Left lobe of liver (tissue), 2 donors: ENCODE measurements around the gene DICER1. TPM values are rescaled to one million over a fixed set of nuclear protein-coding genes. Genes with fewer than 3 reads are reported as not detected.
A peak's percentile ranks its signal among the peaks of the same experiment; 100 is the strongest.

Source experiments
- ATAC-seq: fragments of 200-7000 bp; cut with Tn5 transposase; one replicate; pipeline ENCODE4 v1.9.1; 2020; ENCODE audit warnings: mild to moderate bottlenecking, moderate library complexity
- DNase-seq: peaks from one replicate; pipeline ENCODE4 v3.0.0-alpha.2; 2020; ENCODE audit warnings: low spot score
- total RNA-seq: library from RNA; stranded (reverse); gene quantifications from one replicate; pipeline ENCODE4 v1.2.1, GENCODE V29; 2021
- donor health status: DM: no; HTN: no; CAD: no; lungs with moderate emphysema.
- donor health status: DM: no; HTN: yes; CAD: no.

The DICER1 gene
- total RNA-seq, 1 donor from 2014 or later: 35.2 TPM

DNA sequence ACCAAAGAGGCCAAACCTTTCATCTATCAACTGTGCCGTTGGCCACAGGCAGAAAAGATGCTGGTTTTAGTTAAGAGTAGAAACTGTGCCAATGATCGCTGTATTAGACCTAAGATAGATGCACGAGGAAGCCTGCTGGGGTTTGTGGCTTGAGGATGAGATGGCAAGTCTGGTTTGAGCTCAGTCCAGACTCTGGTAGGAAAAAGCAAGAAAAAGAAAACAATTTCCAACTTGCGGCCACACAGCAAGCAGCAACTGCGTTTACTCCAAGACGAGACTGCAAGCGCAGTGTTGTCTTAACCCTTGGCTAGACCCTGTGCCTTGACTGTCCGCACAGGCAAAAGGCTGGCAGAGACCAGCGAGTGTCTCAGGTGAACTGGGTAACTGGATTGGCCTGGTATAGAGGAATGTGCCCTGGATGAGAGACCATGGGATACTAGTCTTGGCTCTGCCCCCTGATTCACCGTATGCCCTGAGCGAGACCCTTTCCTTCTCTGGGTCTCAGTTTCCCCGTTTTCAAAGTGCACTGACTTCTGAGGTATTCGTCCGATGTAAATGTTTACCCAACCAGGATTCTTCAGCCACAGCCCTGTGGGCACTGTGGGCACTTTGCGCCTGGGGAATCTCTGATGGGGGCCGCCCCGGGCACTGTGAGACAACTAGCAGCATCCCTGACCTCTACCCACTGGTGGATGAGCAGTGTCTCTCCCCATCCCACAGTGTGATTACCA, 113.4 kb downstream of the DICER1 start:
- peak; percentile 23 for DNase-seq
- no peak for ATAC-seq

DNA sequence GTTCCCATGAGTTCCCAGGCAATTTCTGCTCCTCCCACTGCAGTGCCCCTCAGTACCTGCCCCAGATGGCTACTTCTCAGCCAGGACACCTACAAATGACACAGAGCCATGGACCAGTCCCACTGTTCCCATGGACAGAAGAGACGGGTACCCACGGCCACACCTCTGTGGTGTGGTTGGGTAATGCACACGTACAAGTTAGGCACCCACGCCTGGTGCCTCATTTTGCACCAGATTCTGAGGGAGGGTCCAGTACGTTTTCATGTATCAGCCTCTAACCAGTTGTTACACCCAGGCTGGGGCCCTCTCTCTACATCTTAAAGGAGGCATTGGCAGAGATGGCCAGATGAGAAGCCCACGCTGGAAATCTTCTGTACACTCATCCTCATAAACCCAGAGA, 114.0 kb downstream of the DICER1 start:
- ATAC-seq (no peak), DNase-seq (peak; percentile 16)

DNA sequence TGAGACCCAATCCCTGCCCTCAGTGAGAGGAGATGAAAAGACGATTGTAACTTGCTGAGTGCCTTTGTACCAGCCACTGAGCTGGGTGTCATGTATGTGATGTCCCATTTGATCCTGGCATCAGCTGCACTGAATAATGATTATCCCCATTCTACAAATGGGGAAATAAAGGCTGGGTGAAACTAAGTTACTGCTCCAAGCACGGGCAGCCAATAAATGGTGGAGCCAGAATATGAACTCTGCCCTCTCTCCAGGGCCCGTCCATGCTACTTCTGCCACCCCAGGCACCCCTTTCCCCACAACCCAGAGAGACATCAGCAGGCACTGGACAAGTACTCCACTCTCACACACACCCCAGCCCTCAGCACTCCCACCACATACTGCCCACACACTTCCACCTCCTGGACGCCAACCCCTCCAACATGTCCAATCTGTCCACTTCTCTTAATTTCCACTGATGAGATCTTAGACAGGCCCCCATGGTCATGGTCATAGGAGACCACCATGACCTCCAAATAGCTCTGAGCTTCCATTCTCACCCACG, 115.8 kb downstream of the DICER1 start:
- ATAC-seq (no peak), DNase-seq (peak; percentile 10)

DNA sequence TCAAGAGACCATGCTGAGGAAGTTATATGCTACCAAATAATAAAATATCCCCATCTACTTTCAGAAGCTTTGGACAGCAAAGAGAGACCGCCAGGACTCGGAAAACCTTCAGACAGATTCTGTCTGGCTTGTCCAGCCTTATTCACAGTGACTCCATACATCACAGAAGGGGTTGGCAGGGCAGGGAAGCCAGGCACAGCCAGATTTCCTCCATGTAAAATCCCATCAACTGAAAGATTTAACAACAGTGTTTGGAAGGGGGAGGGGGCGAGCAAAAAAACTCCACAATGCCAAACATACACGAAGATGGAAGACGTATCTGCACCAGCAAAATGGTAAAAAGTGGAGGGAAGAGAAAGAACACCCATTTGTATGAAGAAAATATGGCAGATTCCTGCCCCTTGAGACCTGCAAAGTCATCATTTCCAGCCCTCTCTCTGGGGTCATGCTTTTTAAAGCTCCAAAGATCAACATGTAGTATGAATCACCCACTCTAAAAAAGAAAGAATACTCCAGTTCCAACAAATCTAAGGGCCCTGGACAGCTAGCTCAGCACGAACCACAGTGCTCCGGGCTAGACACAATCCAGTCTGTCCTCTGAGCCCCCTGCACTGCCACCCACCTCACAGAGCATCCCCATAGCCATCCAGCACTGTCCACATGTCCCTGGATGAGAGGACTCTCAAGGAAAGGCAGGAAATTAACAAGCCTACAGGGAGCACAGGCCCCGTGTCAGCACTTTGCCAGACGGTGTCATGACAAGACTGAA, 116.4 kb downstream of the DICER1 start:
- no peak for ATAC-seq
- DNase-seq: peak; percentile 27

GRCh38 chr14:95039993-95040348, 117.4 kb downstream of the DICER1 start:
- ATAC-seq (no peak), DNase-seq (peak; percentile 32)

- DNase-seq (peak; percentile 38), ATAC-seq (no peak)
Measured at GRCh38 chr14:95039259-95039992, 117.9 kb downstream of the DICER1 start.

GRCh38 chr14:95038521-95039250, 118.6 kb downstream of the DICER1 start:
- ATAC-seq (no peak), DNase-seq (peak; percentile 36)

DNA sequence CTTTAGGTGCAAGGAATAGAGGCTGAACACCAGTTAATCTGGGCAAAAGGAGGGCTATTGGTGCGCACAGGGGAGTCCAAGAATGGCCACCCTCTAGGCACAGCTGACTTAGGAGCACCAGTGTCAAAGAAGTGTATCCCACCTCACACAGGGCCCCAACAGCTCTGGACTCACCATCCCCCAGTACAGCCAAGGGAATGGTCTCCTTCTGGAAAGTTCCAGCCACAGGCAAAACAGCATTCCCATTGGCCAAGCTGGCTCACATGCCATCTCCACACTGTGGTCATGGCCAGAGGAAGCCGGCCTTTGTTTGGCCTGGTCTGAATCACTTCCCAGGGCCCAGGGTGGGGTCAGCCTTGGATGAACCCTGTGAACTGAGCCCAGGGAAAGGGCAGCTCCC, 120.1 kb downstream of the DICER1 start:
- DNase-seq (peak; percentile 21), ATAC-seq (no peak)

Other genes with a start within 250 kb of the DICER1 start
- gene CLMN, start 162.4 kb upstream of the DICER1 start, total RNA-seq: 67.7 TPM